DND-41 (cell line): Measurements from ENCODE around the gene TFG.

Experiments
- CTCF ChIP-seq: IDR thresholded peaks from 2 replicates; pipeline ENCODE4 v1.5.1; 2012; ENCODE audit warnings: borderline replicate concordance, low read length, moderate library complexity, mild to moderate bottlenecking; ENCODE audit not compliant: poor library complexity, severe bottlenecking; ENCODE audit errors: extremely low read depth
- EZH2 ChIP-seq: IDR thresholded peaks from 3 replicates; pipeline ENCODE4 v1.6.1; 2012; ENCODE audit warnings: borderline replicate concordance, low read depth, mild to moderate bottlenecking, moderate library complexity, low read length, inconsistent platforms; ENCODE audit not compliant: severe bottlenecking

GRCh38 chr3:100702082-100702979 lies 7.0 kb upstream of the TFG start:
- TF ChIP-seq CTCF, result no peak
- no peak for TF ChIP-seq EZH2
